Measurements from ENCODE around the gene FBXO44.

Gene FBXO44

DNA sequence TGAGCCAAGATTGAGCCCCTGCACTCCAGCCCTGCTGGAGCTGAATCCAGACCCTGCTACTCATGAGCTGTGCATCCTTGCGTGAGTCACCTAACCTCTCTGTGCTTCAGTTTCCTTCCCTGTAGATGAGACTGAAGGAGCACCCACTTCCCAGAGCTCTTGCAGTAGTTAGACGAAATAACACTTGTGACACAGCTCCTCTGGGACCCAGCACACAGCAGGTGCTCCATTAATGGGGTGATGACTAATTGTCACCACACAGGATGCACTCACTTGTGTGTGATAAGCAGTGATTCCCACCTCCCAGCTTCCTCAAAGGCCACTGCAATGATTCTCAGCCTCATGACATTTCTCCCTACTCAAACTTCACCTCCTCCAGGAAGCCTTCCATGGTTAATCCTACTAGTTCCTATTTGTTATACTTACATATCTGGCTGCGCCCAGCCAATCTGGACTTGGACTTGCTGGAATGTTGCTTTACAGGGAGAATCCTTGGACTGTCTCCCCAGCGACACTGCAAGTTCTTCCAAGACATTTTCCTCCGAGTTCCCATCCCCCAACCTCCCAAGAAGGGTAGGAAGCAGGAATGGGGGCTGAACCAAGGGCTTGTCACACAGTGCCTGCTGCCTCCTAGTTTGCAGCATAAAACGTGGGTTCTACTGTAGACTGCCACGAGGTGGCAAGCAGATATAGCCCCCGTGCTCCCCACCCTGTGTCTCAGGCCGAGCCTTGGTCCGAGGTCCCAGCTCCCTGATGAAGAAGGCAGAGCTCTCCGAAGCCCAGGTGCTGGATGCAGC lies 54.1 kb downstream of the FBXO44 start:
- no peak for DNase-seq (ENCODE audit: low read depth)

DNA sequence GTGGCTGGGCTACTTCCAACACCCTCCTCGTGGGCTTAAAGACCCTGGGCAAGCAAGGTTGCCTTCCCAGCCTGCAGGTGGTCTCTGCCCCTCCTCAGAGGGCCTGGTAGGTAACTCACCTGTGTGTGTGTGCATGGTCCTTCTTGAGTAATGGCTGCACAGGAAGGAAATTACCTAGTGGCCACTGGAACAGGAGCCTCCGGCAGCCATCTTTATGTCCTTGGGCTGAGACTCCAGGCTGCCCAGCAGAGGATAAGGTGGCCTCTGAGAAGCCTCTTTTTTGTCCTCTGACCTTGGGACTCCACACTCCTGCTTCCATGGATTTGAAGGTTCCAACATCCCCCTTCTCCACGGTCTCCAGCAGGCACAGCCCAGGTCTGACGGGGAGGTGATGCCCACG lies 56.8 kb downstream of the FBXO44 start:
- no peak for DNase-seq (ENCODE audit: low read depth)

- no peak for DNase-seq (ENCODE audit: low read depth)
Observed at GRCh38 chr1:11712285-11712684, 57.6 kb downstream of the FBXO44 start.
